ENCODE measurements around the gene SLC39A13.

- TF ChIP-seq CTCF (IDR thresholded peaks at IDR 0.05) (no peak), POLR2AphosphoS5 (IDR thresholded peaks at IDR 0.05) (no peak), POLR2A (IDR thresholded peaks at IDR 0.05) (no peak), EP300 (IDR thresholded peaks at IDR 0.05) (no peak)
These were observed 29.6 kb upstream of the SLC39A13 start for GRCh38 chr11:47378836-47379170.

Data from gastroesophageal sphincter (tissue), 3 donors.